ENCODE results near the gene CAPS2.

DNA sequence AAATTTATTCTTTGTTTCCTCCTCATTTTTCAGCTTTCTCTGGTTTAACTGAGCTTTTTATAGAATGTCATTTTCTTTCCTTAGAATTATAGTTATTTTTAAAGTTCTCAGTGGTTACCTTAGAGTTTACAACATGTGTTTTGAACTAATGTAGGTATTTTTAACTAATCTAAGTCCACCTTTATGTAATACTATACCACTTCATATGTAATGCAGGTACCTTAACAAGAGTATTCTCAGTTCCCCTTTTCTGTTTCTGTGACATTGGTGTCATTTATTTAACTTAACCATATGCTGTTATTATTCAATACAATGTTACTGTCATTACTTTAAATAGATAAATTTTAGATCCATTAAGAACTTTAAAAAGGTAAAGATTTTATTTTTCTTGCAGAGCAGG, 90.1 kb downstream of the CAPS2 start:
- TF ChIP-seq, protein P1, sequence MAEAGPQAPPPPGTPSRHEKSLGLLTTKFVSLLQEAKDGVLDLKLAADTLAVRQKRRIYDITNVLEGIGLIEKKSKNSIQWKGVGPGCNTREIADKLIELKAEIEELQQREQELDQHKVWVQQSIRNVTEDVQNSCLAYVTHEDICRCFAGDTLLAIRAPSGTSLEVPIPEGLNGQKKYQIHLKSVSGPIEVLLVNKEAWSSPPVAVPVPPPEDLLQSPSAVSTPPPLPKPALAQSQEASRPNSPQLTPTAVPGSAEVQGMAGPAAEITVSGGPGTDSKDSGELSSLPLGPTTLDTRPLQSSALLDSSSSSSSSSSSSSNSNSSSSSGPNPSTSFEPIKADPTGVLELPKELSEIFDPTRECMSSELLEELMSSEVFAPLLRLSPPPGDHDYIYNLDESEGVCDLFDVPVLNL (CRISPR knock-in tag; IDR thresholded peaks at IDR 0.05; ENCODE audit: borderline replicate concordance, low read depth), result no peak
- TF ChIP-seq, protein P2, sequence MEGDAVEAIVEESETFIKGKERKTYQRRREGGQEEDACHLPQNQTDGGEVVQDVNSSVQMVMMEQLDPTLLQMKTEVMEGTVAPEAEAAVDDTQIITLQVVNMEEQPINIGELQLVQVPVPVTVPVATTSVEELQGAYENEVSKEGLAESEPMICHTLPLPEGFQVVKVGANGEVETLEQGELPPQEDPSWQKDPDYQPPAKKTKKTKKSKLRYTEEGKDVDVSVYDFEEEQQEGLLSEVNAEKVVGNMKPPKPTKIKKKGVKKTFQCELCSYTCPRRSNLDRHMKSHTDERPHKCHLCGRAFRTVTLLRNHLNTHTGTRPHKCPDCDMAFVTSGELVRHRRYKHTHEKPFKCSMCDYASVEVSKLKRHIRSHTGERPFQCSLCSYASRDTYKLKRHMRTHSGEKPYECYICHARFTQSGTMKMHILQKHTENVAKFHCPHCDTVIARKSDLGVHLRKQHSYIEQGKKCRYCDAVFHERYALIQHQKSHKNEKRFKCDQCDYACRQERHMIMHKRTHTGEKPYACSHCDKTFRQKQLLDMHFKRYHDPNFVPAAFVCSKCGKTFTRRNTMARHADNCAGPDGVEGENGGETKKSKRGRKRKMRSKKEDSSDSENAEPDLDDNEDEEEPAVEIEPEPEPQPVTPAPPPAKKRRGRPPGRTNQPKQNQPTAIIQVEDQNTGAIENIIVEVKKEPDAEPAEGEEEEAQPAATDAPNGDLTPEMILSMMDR (IDR thresholded peaks at IDR 0.05), result no peak
- TF ChIP-seq, protein P3, sequence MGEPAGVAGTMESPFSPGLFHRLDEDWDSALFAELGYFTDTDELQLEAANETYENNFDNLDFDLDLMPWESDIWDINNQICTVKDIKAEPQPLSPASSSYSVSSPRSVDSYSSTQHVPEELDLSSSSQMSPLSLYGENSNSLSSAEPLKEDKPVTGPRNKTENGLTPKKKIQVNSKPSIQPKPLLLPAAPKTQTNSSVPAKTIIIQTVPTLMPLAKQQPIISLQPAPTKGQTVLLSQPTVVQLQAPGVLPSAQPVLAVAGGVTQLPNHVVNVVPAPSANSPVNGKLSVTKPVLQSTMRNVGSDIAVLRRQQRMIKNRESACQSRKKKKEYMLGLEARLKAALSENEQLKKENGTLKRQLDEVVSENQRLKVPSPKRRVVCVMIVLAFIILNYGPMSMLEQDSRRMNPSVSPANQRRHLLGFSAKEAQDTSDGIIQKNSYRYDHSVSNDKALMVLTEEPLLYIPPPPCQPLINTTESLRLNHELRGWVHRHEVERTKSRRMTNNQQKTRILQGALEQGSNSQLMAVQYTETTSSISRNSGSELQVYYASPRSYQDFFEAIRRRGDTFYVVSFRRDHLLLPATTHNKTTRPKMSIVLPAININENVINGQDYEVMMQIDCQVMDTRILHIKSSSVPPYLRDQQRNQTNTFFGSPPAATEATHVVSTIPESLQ (CRISPR knock-in tag; IDR thresholded peaks at IDR 0.05), result no peak
- TF ChIP-seq, protein P4, sequence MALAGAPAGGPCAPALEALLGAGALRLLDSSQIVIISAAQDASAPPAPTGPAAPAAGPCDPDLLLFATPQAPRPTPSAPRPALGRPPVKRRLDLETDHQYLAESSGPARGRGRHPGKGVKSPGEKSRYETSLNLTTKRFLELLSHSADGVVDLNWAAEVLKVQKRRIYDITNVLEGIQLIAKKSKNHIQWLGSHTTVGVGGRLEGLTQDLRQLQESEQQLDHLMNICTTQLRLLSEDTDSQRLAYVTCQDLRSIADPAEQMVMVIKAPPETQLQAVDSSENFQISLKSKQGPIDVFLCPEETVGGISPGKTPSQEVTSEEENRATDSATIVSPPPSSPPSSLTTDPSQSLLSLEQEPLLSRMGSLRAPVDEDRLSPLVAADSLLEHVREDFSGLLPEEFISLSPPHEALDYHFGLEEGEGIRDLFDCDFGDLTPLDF (CRISPR knock-in tag; IDR thresholded peaks at IDR 0.05), result no peak
- no peak for TF ChIP-seq NFE2L1 (CRISPR knock-in tag; IDR thresholded peaks at IDR 0.05)
- TF ChIP-seq, protein P5, sequence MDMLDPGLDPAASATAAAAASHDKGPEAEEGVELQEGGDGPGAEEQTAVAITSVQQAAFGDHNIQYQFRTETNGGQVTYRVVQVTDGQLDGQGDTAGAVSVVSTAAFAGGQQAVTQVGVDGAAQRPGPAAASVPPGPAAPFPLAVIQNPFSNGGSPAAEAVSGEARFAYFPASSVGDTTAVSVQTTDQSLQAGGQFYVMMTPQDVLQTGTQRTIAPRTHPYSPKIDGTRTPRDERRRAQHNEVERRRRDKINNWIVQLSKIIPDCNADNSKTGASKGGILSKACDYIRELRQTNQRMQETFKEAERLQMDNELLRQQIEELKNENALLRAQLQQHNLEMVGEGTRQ (CRISPR knock-in tag; IDR thresholded peaks at IDR 0.05), result no peak
- TF ChIP-seq RELA (CRISPR knock-in tag; IDR thresholded peaks at IDR 0.05; ENCODE audit: borderline replicate concordance), result no peak
- TF ChIP-seq TEAD4 (CRISPR knock-in tag; IDR thresholded peaks at IDR 0.05), result no peak
- TF ChIP-seq NR2C2 (CRISPR knock-in tag; IDR thresholded peaks at IDR 0.05), result no peak
- TF ChIP-seq, protein P6, sequence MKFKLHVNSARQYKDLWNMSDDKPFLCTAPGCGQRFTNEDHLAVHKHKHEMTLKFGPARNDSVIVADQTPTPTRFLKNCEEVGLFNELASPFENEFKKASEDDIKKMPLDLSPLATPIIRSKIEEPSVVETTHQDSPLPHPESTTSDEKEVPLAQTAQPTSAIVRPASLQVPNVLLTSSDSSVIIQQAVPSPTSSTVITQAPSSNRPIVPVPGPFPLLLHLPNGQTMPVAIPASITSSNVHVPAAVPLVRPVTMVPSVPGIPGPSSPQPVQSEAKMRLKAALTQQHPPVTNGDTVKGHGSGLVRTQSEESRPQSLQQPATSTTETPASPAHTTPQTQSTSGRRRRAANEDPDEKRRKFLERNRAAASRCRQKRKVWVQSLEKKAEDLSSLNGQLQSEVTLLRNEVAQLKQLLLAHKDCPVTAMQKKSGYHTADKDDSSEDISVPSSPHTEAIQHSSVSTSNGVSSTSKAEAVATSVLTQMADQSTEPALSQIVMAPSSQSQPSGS (CRISPR knock-in tag; IDR thresholded peaks at IDR 0.05; ENCODE audit: borderline replicate concordance, low read depth), result no peak
- no peak for TF ChIP-seq IRF2 (CRISPR knock-in tag; IDR thresholded peaks at IDR 0.05; ENCODE audit: borderline replicate concordance, low read depth)

All from WTC11 (cell line).